H1 (cell line): ENCODE results near the gene LEKR1. TPM values are rescaled to one million over a fixed set of nuclear protein-coding genes. Genes with fewer than 3 reads are reported as not detected.

Experiments
- CTCF ChIA-PET: fragments of 300-600 bp; sonication (Branson Sonifier 250); formaldehyde crosslinking; loops from one replicate; lab custom pipeline; 2021; ENCODE audit not compliant: partially characterized antibody; lab: Charles Lee
- POLR2A ChIA-PET: fragments of 300-600 bp; sonication (Branson Sonifier 250); formaldehyde crosslinking; loops from one replicate; lab custom pipeline; 2021; ENCODE audit warnings: inconsistent platforms; ENCODE audit not compliant: partially characterized antibody; lab: Charles Lee
- DNase-seq, 2 experiments: peaks; one replicate each; pipeline versions ENCODE4 v3.0.0 to v3.0.0-alpha.2; 2010 to 2022; ENCODE audit warnings: low spot score in 2 of 2, low read depth in 1 of 2, mixed read lengths in 1 of 2
- FAIRE-seq: peaks from 2 replicates; lab custom pipeline; 2011; peaks lifted over from hg19 to GRCh38; lab: Jason Lieb, UNC
- H2AFZ ChIP-seq: 2 replicates; pipeline ENCODE4 v1.8.1; 2012; ENCODE audit warnings: low read length, inconsistent platforms
- H2AK5ac ChIP-seq: 2 replicates; pipeline ENCODE4 v1.6.1; 2013; ENCODE audit warnings: low read depth, low read length
- H2BK120ac ChIP-seq: replicated peaks from 2 replicates; pipeline ENCODE3; 2013; ENCODE audit warnings: low read depth, low read length, inconsistent platforms
- H2BK12ac ChIP-seq: 2 replicates; pipeline ENCODE4 v1.6.1; 2013; ENCODE audit warnings: low read depth, low read length
- H2BK15ac ChIP-seq: 2 replicates; pipeline ENCODE4 v1.6.1; 2013; ENCODE audit warnings: low read length
- H2BK20ac ChIP-seq: 2 replicates; pipeline ENCODE4 v1.6.1; 2013; ENCODE audit warnings: low read length
- H2BK5ac ChIP-seq: 2 replicates; pipeline ENCODE4 v1.6.1; 2013; ENCODE audit warnings: low read depth, low read length
- H3K14ac ChIP-seq: 2 replicates; pipeline ENCODE4 v1.6.1; 2013; ENCODE audit warnings: inconsistent platforms; ENCODE audit not compliant: insufficient read length
- H3K18ac ChIP-seq: 2 replicates; pipeline ENCODE4 v1.6.1; 2013; ENCODE audit warnings: low read length; ENCODE audit errors: extremely low read depth
- H3K23ac ChIP-seq: 2 replicates; pipeline ENCODE4 v1.6.1; 2013; ENCODE audit warnings: inconsistent platforms; ENCODE audit not compliant: insufficient read length
- H3K23me2 ChIP-seq: 2 replicates; pipeline ENCODE4 v1.6.1; 2013; ENCODE audit warnings: low read depth, low read length
- H3K27ac ChIP-seq: 2 replicates; pipeline ENCODE4 v1.6.1; 2011; ENCODE audit warnings: low read depth, low read length, inconsistent platforms
- H3K27me3 ChIP-seq, 4 experiments: replicated peaks in 1 of 4; 1 replicate in 1 of 4; 2 replicates in 3 of 4; pipeline versions ENCODE4 v1.6.1 to v1.8.1; 2011 to 2013; ENCODE audit warnings: low read length in 3 of 4, mild to moderate bottlenecking in 3 of 4, inconsistent platforms in 2 of 4, mixed read lengths in 2 of 4, moderate library complexity in 1 of 4; ENCODE audit not compliant: control insufficient read depth in 3 of 4, insufficient read depth in 3 of 4; ENCODE audit errors: extremely low read depth in 1 of 4
- H3K36me3 ChIP-seq, 4 experiments: 2 replicates each; pipeline versions ENCODE4 v1.6.1 to v1.8.1; 2011 to 2013; ENCODE audit warnings: mild to moderate bottlenecking in 4 of 4, low read length in 3 of 4, moderate library complexity in 2 of 4, control low read depth in 1 of 4, inconsistent platforms in 1 of 4; ENCODE audit not compliant: insufficient read depth in 4 of 4, control insufficient read depth in 2 of 4
- H3K4ac ChIP-seq: replicated peaks from 2 replicates; pipeline ENCODE3; 2013; ENCODE audit warnings: low read length, low read depth, mixed read lengths, inconsistent platforms; ENCODE audit not compliant: insufficient read length
- H3K4me1 ChIP-seq, 4 experiments: replicated peaks in 1 of 4; 1 replicate in 1 of 4; 2 replicates in 3 of 4; pipeline versions ENCODE4 v1.6.1 to v1.8.1; 2011 to 2013; ENCODE audit warnings: low read length in 3 of 4, inconsistent platforms in 2 of 4, mixed read lengths in 1 of 4; ENCODE audit not compliant: insufficient read depth in 4 of 4, control insufficient read depth in 3 of 4
- H3K4me2 ChIP-seq, 2 experiments: 2 replicates each; pipeline versions ENCODE4 v1.6.1 to v1.8.1; 2011 to 2013; ENCODE audit warnings: low read depth in 2 of 2, low read length in 2 of 2, control low read depth in 1 of 2, inconsistent platforms in 1 of 2, mild to moderate bottlenecking in 1 of 2; ENCODE audit not compliant: insufficient read depth in 1 of 2
- H3K4me3 ChIP-seq, 4 experiments: fragments of 200-600, 300-600 bp in 1 of 4; sonication (generic), shearing (Covaris generic), sonication (Bioruptor Twin) in 1 of 4; 2 replicates each; pipeline versions ENCODE4 v1.5.1 to v1.8.1; 2011 to 2016; ENCODE audit warnings: low read length in 4 of 4, low read depth in 3 of 4, control low read depth in 2 of 4, inconsistent platforms in 2 of 4, mild to moderate bottlenecking in 2 of 4, mixed read lengths in 1 of 4, moderate library complexity in 1 of 4; ENCODE audit not compliant: insufficient read depth in 2 of 4; ENCODE audit errors: extremely low read depth in 1 of 4
- H3K56ac ChIP-seq: replicated peaks from 2 replicates; pipeline ENCODE3; 2013; ENCODE audit warnings: low read depth, mild to moderate bottlenecking, mixed read lengths, low read length, inconsistent platforms; ENCODE audit not compliant: insufficient read length
- H3K79me1 ChIP-seq: 2 replicates; pipeline ENCODE4 v1.6.1; 2013; ENCODE audit warnings: low read depth, low read length, control low read depth
- H3K79me2 ChIP-seq, 2 experiments: 2 replicates each; pipeline versions ENCODE4 v1.6.1 to v1.8.1; 2012 to 2013; ENCODE audit warnings: low read length in 2 of 2, mild to moderate bottlenecking in 2 of 2, inconsistent platforms in 1 of 2; ENCODE audit not compliant: insufficient read depth in 2 of 2, control insufficient read depth in 1 of 2
- H3K9ac ChIP-seq, 4 experiments: replicated peaks in 1 of 4; 1 replicate in 1 of 4; 2 replicates in 3 of 4; pipeline versions ENCODE4 v1.6.1 to v1.8.1; 2011 to 2013; ENCODE audit warnings: low read depth in 3 of 4, low read length in 3 of 4, control low read depth in 2 of 4, mild to moderate bottlenecking in 2 of 4, moderate library complexity in 2 of 4, inconsistent platforms in 1 of 4; ENCODE audit errors: extremely low read depth in 1 of 4
- H3K9me3 ChIP-seq, 2 experiments: 2 replicates each; pipeline versions ENCODE4 v1.6.1 to v1.8.1; 2012 to 2013; ENCODE audit warnings: mild to moderate bottlenecking in 2 of 2, moderate library complexity in 2 of 2, control low read depth in 1 of 2, inconsistent platforms in 1 of 2, low read depth in 1 of 2, low read length in 1 of 2, mixed read lengths in 1 of 2; ENCODE audit not compliant: insufficient read depth in 2 of 2
- H4K20me1 ChIP-seq, 2 experiments: replicated peaks in 1 of 2; 2 replicates each; pipeline versions ENCODE3 to v1.8.1; 2011 to 2013; ENCODE audit warnings: inconsistent platforms in 2 of 2, low read length in 2 of 2, mild to moderate bottlenecking in 1 of 2; ENCODE audit not compliant: insufficient read depth in 2 of 2, control insufficient read depth in 1 of 2
- H4K5ac ChIP-seq: 2 replicates; pipeline ENCODE4 v1.6.1; 2013; ENCODE audit warnings: low read length, low read depth, mixed read lengths, inconsistent platforms; ENCODE audit not compliant: insufficient read length
- H4K8ac ChIP-seq: 2 replicates; pipeline ENCODE4 v1.8.0; 2013; ENCODE audit warnings: mild to moderate bottlenecking, moderate library complexity, low read length, inconsistent platforms; ENCODE audit not compliant: insufficient read depth; ENCODE audit errors: extremely low read depth
- H4K91ac ChIP-seq: replicated peaks from 2 replicates; pipeline ENCODE3; 2013; ENCODE audit warnings: low read length, mixed read lengths, inconsistent platforms; ENCODE audit not compliant: insufficient read length
- CBX8 ChIP-seq: fragments of 300-800, 300-1000 bp; sonication (generic); IDR thresholded peaks from 2 replicates; pipeline ENCODE4 v1.7.1; 2016; ENCODE audit warnings: low read depth, low read length, borderline replicate concordance
- CHD1 ChIP-seq: IDR thresholded peaks from 2 replicates; pipeline ENCODE4 v1.6.1; 2012; ENCODE audit warnings: low read depth, low read length, improper control_type of control experiment
- MAFK ChIP-seq: IDR thresholded peaks from 2 replicates; pipeline ENCODE4 v1.6.1; 2012; ENCODE audit warnings: low read depth, mild to moderate bottlenecking, improper control_type of control experiment, low read length
- TEAD4 ChIP-seq: IDR thresholded peaks from 2 replicates; pipeline ENCODE4 v1.6.1; 2012; ENCODE audit warnings: low read depth, low read length, inconsistent platforms, mixed read lengths
- WGBS, 2 experiments: shearing (Covaris generic) in 1 of 2; methylation state at CpG; one replicate each; pipeline versions ENCODE4 v1.1.6 to v1.1.7; 2013 to 2015; ENCODE audit warnings: low lambda C conversion rate in 2 of 2, mixed read lengths in 2 of 2, inconsistent platforms in 1 of 2, low coverage in 1 of 2, missing lambda C conversion rate in 1 of 2; ENCODE audit not compliant: insufficient replicate concordance in 2 of 2, insufficient coverage in 1 of 2, insufficient read length in 1 of 2; ENCODE audit errors: extremely low coverage in 1 of 2, missing lambda C conversion rate in 1 of 2; 5-methylcytosine and 5-hydroxymethylcytosine counted together
- polyA plus RNA-seq, 7 experiments: library from polyadenylated mRNA; depleted of rRNA in 3 of 7; stranded (reverse) in 5 of 7; unstranded in 2 of 7; fragments of >200 nt in 5 of 7; fragments of 200-250 nt in 2 of 7; gene quantifications; 1 replicate in 5 of 7; 2 replicates in 1 of 7; 4 replicates in 1 of 7; pipeline versions ENCODE4 v1.2.1 to v1.2.3, GENCODE V29; 2011 to 2013; ENCODE audit warnings: missing spikeins in 2 of 7, mixed read lengths in 2 of 7
- total RNA-seq: library from RNA; stranded (reverse); fragmentation: NEBNext Ultra II Directional; extraction: Animal tissue kit (Norgen Biotek cat#: 25700); gene quantifications from 2 replicates; pipeline ENCODE4 v1.2.1, GENCODE V29; 2021

Gene LEKR1
- total and polyA plus RNA-seq, 2 of the 8 experiments (the other 6 are each of a cell fraction or from before 2014, with no cell fraction given), result 0.08 TPM; not detected in 1

GRCh38 chr3:157075693-157076420 is 249.7 kb downstream of the LEKR1 start:
- Histone ChIP-seq H2BK5ac (no peak overlapping the region), H2BK20ac (no peak overlapping the region), H3K4ac (no peak overlapping the region), H3K79me2 (no peaks in the 10 kb centered on the region), H3K4me2 (no peak overlapping the region), H4K8ac (no peak overlapping the region), H2BK120ac (no peak overlapping the region), H3K4me3 (no peak overlapping the region), H3K14ac (no peak overlapping the region), H2BK15ac (no peak overlapping the region), H3K9ac (no peak overlapping the region), H3K36me3 (no peaks in the 10 kb centered on the region), H3K79me1 (no peaks in the 10 kb centered on the region), H3K27me3 (no peaks in the 10 kb centered on the region), H3K27ac (no peak overlapping the region), H3K9me3 (no peaks in the 10 kb centered on the region), H2BK12ac (no peak overlapping the region), H3K23ac (no peak overlapping the region), H4K5ac (no peak overlapping the region), H3K23me2 (no peaks in the 10 kb centered on the region; the same call in 1 of the 2 replicates), H4K91ac (no peak overlapping the region), H2AK5ac (no peak overlapping the region), H3K18ac (no peak overlapping the region), H3K4me1 (peaks cover 0 to 4% (median 1%) of the 10 kb centered on the region in 4 experiments; a peak in 1 of 7 replicates), H2AFZ (no peak overlapping the region; the same call in 1 of the 2 replicates), H4K20me1 (no peaks in the 10 kb centered on the region), H3K56ac (no peak overlapping the region)
- POLR2A ChIA-PET, result interaction anchor here (1.4 kb wide), 1 partner anchor 13 kb away, joined by 4 read pairs; no protein-coding TSS in a partner anchor
- TF ChIP-seq MAFK (no peak), TEAD4 (no peak), CHD1 (no peak), CBX8 (no peak)
- 82% methylated on average over 7 of the region's 7 CpGs; no CpG with 5 or more reads in 1 of the 2 experiments for WGBS, 2 experiments
- CTCF ChIA-PET, result interaction anchor here (0.9 to 56.4 kb wide), 6 partner anchors 10 to 395 kb away, joined by 3 to 1014 read pairs (median 5); no protein-coding TSS in a partner anchor
- FAIRE-seq (no peak), DNase-seq (no peak)
